Neural crest cell (in vitro differentiated cells): ENCODE results near the gene PFN1. TPM values are rescaled to one million over a fixed set of nuclear protein-coding genes. Genes with fewer than 3 reads are reported as not detected.
A peak's percentile ranks its signal among the peaks of the same experiment; 100 is the strongest.

ENCODE experiments used
- DNase-seq: peaks from one replicate; pipeline ENCODE4 v3.0.0; 2021; ENCODE audit warnings: low read depth, mixed read lengths, low spot score
- H3K27ac Mint-ChIP-seq: one replicate; pipeline ENCODE4 v1.8.0; 2021; ENCODE audit warnings: mild to moderate bottlenecking, mixed read lengths; ENCODE audit not compliant: unreplicated experiment
- H3K27me3 Mint-ChIP-seq: 2 replicates; pipeline ENCODE4 v1.8.0; 2021; ENCODE audit warnings: low read depth, mild to moderate bottlenecking, mixed read lengths
- H3K36me3 Mint-ChIP-seq: 2 replicates; pipeline ENCODE4 v1.8.0; 2021; ENCODE audit warnings: low read depth, mild to moderate bottlenecking, mixed read lengths
- H3K4me1 Mint-ChIP-seq: 2 replicates; pipeline ENCODE4 v1.8.0; 2021; ENCODE audit warnings: mixed read lengths
- H3K4me3 Mint-ChIP-seq: one replicate; pipeline ENCODE4 v1.8.0; 2021; ENCODE audit warnings: mild to moderate bottlenecking, mixed read lengths
- H3K9me3 Mint-ChIP-seq: 2 replicates; pipeline ENCODE4 v1.8.0; 2021; ENCODE audit warnings: mixed read lengths
- total RNA-seq: library from RNA; stranded (reverse); gene quantifications from 2 replicates; pipeline ENCODE4 v1.2.1, GENCODE V29; 2021
- TF ChIP-seq, protein P1 (sequence below): fragments of 200-600 bp; sonication (generic); conservative IDR thresholded peaks from 2 replicates; pipeline ENCODE4 v1.5.0; 2021; ENCODE audit warnings: antibody characterized with exemption, mild to moderate bottlenecking

Gene PFN1
- total RNA-seq, 1 donor from 2014 or later, result 630 TPM

DNA sequence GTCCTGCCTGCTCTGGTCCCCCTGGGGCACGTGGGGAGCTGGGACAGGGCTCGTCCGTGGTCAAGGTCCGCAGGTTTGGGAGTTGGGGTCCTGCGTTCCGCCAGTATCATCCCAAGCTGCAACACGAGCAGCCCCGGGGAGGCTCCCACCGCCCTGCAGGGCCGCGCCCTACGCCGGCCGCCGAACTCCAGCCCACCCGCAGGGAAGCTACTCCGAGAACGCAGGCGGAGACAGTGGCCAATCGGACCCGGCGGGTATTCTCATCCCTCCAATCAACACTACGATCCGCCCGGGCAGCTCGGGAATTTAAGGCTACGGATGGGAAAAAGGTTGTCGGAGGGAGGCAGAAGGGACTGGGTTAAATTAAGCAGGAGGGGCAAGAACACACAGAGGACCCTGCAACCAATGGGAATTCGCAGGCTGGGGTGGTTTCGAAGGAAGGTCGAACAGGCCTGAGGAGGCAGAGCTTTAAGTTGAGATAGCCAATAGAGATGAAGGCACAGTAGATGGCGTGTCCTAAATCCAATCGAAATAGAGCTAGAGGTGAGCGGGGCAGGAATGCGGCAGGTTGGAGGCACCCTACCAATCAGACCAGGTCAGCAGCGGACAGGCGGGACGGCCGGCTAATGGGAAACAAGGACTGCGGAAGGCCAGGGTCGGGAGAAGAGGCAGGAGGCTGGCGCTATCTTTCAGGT, 18.7 kb upstream of the PFN1 start:
- no peak overlapping the region for H3K4me3 Mint-ChIP-seq
- H3K27me3 Mint-ChIP-seq, result no peaks in the 10 kb centered on the region
- H3K4me1 Mint-ChIP-seq, result peaks cover 33% of the 10 kb centered on the region
- H3K9me3 Mint-ChIP-seq, result no peaks in the 10 kb centered on the region
- H3K27ac Mint-ChIP-seq, result no peak overlapping the region
- peak; percentile 85 for DNase-seq
- H3K36me3 Mint-ChIP-seq, result peaks cover 16% of the 10 kb centered on the region
- TF ChIP-seq, protein P1, sequence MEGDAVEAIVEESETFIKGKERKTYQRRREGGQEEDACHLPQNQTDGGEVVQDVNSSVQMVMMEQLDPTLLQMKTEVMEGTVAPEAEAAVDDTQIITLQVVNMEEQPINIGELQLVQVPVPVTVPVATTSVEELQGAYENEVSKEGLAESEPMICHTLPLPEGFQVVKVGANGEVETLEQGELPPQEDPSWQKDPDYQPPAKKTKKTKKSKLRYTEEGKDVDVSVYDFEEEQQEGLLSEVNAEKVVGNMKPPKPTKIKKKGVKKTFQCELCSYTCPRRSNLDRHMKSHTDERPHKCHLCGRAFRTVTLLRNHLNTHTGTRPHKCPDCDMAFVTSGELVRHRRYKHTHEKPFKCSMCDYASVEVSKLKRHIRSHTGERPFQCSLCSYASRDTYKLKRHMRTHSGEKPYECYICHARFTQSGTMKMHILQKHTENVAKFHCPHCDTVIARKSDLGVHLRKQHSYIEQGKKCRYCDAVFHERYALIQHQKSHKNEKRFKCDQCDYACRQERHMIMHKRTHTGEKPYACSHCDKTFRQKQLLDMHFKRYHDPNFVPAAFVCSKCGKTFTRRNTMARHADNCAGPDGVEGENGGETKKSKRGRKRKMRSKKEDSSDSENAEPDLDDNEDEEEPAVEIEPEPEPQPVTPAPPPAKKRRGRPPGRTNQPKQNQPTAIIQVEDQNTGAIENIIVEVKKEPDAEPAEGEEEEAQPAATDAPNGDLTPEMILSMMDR, result no peak

GRCh38 chr17:4965311-4965986, 17.1 kb upstream of the PFN1 start:
- no peaks in the 10 kb centered on the region for H3K27me3 Mint-ChIP-seq
- peak overlapping the region; percentile 77 for H3K4me3 Mint-ChIP-seq
- no peaks in the 10 kb centered on the region for H3K9me3 Mint-ChIP-seq
- H3K4me1 Mint-ChIP-seq, result peaks cover 31% of the 10 kb centered on the region
- peak overlapping the region; percentile 8 for H3K27ac Mint-ChIP-seq
- DNase-seq, result no peak
- peaks cover 15% of the 10 kb centered on the region for H3K36me3 Mint-ChIP-seq
- TF ChIP-seq, protein P1, result no peak

DNA sequence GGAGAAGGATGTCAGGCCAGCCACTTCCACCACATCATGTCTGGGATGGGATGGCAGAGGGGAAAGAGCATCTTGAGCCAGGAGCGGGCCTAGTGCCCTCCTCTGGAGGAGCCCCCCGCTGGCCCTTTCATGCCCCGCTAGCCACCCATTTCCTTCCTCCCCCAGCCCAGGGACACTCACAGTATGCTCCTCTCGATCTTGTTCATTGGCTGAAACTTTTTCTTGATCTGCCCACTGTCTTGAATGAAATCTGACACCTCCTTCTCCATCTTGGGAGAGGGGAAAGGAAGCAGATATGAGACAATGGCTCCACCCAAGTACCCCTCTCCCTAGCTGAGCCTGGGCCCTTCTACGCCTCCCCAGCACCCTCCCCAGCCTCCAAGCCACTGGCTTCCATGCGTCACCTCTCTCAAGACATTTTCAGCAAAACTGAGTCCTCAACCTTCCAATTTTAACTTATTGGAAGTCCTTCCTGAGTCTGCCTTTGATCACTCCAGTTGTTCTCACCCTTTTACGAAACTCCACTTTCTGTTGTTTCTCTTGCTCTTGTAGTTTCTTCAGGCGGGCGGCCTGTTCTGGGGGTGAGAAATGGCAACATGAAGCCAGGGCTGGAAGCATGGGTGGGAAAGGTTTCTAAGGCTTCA, 12.1 kb upstream of the PFN1 start:
- peak overlapping the region; percentile 40 for H3K4me3 Mint-ChIP-seq
- DNase-seq, result no peak
- H3K27ac Mint-ChIP-seq, result peak overlapping the region; percentile 67
- no peaks in the 10 kb centered on the region for H3K9me3 Mint-ChIP-seq
- peaks cover 8% of the 10 kb centered on the region for H3K36me3 Mint-ChIP-seq
- TF ChIP-seq, protein P1, result no peak
- H3K4me1 Mint-ChIP-seq, result peaks cover 11% of the 10 kb centered on the region
- H3K27me3 Mint-ChIP-seq, result no peaks in the 10 kb centered on the region

DNA sequence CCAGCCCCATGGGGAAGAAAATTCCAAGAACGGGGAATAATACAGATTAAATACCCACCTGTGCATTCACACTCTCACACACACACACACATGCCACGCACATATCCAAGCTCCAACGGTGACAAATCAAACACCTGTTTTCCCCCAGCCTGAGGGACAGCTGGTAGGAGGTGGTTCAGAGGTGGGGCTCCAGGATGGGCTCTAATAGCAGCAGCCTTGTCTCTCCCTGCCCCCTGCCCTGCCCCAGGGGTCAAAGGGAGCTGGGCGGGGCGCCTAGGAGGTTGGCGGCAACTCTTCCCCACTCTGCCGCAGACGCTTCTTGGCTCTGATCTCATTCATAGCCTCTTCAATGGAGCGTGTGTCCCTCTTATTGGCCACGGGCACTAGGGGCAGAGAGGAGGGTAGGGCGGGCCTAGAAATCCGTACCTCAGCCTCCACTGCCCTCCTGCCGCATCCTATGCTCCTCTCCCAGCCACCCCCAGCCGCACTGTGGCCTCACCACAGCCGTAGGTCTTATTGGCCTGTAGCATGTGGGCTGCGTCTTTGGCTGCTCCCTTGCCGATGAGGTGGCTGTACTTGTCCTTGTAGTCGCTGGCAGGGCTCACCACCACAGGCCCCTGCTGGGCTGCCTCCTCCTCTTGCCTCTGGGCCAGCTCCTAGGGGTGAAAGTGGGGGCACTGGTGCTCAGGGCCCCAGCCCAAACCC, 11.1 kb upstream of the PFN1 start:
- peaks cover 8% of the 10 kb centered on the region for H3K4me1 Mint-ChIP-seq
- H3K4me3 Mint-ChIP-seq, result no peak overlapping the region
- no peaks in the 10 kb centered on the region for H3K9me3 Mint-ChIP-seq
- H3K36me3 Mint-ChIP-seq, result peaks cover 5% of the 10 kb centered on the region
- TF ChIP-seq, protein P1, result no peak
- no peaks in the 10 kb centered on the region for H3K27me3 Mint-ChIP-seq
- H3K27ac Mint-ChIP-seq, result no peak overlapping the region
- DNase-seq, result no peak

GRCh38 chr17:4958102-4958501, 9.8 kb upstream of the PFN1 start:
- H3K4me3 Mint-ChIP-seq, result no peak overlapping the region
- peaks cover 8% of the 10 kb centered on the region for H3K4me1 Mint-ChIP-seq
- H3K27ac Mint-ChIP-seq, result no peak overlapping the region
- TF ChIP-seq, protein P1, result no peak
- H3K27me3 Mint-ChIP-seq, result no peaks in the 10 kb centered on the region
- H3K36me3 Mint-ChIP-seq, result peaks cover 5% of the 10 kb centered on the region
- H3K9me3 Mint-ChIP-seq, result no peaks in the 10 kb centered on the region
- DNase-seq, result no peak
